HG02763 (cell line): ENCODE results near the gene GALC.

Experiments used
- ATAC-seq: cut with Tn5 transposase; IDR thresholded peaks from one replicate; pipeline ENCODE4 v1.9.1; 2021; ENCODE audit warnings: mild to moderate bottlenecking, moderate library complexity; ENCODE audit not compliant: unreplicated experiment

Gene GALC

DNA sequence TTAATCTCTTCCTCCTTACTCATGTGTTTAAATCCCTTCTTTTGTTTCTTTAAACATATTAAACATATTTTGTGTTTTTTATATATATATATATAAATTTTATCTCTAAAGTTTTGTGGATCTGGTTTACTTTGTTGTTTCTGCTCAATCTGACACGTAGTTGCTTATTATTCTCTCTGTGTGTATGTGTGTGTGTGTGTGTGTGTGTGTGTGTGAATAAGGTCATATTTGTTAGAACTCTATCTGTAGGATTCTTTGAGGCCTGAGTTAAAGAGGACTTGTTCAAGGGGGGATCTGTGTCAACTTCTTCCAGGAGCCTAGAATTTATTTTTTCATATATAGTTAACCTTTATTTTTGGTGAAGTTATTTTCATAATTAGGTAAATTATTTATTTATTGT, 14.6 kb upstream of the GALC start:
- no peak for ATAC-seq

DNA sequence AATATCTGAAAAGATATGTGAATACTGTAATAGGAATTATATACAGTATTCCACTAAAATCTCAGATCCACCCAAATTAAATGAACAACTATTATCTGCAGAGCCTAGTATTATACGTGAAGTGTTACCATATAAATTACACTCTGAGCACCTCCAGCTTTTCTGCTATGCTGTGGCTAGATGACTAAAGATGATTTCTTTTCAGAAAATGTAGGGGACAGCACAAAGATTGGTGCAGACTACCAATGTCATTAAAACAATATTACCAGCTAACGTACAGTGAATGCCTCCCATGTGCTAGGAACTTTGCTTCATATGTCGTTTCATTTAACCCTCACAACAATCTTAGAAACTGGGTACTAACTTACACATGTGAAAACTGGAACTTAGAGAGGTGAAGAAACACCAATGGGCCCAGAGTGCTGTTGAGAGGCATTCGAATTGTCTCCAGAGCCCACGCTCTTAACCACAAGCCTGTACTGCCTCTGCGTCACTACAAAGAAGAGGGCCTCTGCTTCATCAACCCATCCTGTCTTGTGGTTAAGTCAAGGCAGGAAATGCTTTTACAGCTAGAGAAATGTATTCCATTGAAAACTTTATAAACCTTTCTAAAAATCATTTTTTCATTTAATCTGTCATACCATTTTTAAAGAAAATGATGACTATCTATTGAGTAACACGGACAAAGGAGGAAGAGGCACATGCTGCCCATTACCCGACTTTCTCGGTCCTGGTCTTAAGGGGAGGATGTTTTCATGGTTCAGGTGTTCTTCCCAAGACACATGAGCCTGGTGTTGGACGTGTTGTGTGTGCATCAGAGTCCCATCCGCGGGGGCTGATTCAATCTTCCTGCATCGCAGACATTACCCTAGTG, 13.2 kb upstream of the GALC start:
- ATAC-seq = peak; percentile 95

DNA sequence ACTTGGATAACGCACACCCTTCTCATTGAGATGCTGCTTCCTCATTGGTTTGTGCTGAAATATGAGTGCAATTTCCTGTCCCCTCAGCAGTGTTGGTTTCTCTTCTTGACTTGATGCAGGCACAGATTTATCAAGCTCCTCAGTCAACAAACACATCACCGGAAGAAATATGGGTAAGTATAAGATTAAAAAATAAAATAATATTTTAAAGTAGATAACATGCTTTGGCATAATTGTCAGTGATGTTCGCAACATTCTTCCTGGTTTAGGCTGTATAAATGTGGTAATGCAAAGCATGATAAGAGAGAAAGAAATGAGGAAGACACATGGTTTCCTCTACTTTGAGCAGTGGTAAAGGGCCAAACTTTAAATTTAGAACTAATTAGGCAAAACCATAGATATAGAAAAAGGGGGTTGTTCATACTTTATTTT, 12.1 kb upstream of the GALC start, which contains the start of gene GPR65:
GPR65 (plus strand) TSS at position 86 of the 432 bp plus-strand sequence. CDS start 5,713 bp downstream, outside the sequence.
- peak; percentile 62 for ATAC-seq

DNA sequence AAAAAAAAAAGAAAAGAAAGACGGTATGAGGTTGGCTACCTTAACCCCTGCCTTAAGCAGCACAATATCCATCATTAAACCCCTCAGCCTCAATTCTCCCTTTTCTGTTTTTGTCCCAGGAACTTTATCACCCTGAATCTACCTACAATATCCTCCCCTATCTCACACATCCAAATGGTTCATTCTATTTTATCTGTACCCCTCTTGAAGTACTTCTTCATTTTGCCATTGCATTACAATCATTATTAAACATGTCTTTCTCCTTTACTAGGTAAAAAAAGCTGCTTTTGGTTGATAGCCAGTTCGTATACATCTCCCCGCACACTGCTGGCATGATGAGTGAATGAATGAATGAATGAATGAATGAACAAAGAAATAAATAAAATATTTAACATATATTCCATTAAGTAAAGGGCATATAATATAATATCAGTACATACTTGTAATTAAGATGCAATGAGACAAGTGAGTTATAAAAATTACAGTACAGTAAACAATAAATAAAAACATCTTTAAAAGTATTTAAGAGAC, 11.6 kb upstream of the GALC start:
- no peak for ATAC-seq

DNA sequence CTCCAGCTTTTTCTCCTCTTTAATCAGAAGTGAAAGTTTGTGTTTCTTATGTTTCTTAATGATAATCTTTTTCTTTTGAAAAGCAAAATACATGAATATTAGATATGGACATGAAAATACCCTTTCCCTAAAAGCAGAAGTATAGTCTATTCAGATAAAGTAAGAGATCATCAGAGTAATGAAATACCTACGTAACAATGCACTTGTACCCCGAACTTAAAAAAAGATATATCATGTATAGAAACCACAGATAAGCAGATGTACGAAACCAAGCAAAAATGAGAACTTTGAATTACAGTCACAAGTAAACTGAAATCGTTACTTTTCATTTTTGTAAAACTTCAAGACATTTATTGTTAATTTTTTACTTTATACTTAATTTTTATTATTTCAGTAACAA, 10.4 kb upstream of the GALC start:
- ATAC-seq = no peak

DNA sequence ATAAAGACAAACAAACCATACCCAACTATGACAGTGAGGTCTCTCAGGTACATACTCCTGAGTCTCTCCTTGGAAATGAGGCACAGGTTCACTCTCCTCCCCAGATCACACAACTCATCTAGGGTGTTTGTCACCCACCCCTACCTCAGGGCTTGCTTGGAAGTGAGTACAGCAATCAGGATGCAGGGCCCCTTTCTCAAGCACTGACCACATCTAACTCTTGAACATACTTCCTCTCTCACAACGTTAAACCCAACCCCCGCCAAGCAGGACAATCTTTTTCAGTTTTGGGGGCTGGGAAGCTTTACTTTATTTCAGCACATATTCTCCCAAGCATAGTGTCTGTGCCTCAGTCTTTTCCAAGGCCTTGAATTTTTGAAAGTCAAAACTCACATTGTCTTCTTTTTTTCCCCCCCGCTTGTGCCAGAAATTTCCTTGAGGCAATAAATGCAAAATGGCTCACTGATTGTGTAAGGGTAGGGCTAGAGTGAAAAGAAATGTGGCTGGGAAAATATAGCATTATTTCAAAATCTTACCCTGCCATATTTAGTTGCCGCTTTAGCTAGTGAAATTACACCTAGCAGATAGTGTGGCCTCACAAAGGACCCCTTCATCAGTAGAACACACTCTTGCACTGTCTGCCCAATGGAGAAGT, 9.6 kb upstream of the GALC start:
- no peak for ATAC-seq

DNA sequence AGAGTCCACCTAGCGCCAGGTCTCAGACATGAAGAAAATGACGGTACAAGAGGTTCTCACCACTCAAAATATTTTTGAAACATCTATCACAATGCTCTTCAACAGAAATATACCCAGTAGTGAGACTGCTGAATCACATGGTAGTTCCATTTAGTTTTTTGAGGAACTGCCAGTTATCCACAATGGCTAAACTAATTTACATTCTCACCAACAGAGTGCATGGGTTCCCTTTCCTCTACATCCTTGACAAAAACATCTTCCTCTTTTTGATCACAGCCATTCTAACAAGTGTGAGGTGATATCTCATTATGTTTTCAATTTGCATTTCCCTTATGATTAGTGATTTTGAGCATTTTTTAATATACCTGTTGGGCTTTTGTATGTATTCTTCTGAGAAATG, 6.3 kb upstream of the GALC start:
- ATAC-seq = no peak

DNA sequence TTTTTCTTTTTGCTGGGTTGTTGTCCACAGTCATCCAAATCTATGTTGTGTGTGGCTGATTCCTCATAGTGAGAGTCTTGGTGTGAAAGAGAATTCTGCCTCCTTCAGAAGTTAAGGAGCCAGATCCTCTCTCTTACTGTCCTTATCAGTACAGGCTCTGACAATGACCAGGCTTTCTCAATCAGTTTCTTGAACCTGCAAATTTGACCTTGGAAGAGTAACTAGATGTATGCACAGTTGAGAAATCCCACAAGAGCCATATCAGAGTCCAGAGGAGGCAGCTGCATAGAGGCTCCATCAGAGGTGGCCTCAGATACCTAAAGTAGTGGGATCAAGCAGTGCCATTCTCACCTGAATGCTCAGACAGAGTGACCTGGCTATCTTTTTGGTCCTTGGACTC, 5.5 kb upstream of the GALC start:
- no peak for ATAC-seq

DNA sequence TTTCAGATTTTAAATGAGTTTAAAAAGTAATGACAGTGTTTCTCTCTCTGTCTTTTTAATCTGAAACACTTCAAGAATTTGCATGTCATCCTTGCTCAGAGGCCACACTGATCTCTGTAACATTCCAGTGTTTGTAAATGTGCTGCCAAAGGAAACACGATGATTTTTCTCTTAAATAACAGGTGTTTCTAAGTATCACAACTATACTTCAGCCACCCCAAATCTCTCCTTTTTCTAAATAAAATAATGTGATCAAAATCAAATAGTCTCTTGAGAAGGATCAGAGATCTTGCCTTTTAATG, 3.3 kb upstream of the GALC start:
- ATAC-seq = no peak

DNA sequence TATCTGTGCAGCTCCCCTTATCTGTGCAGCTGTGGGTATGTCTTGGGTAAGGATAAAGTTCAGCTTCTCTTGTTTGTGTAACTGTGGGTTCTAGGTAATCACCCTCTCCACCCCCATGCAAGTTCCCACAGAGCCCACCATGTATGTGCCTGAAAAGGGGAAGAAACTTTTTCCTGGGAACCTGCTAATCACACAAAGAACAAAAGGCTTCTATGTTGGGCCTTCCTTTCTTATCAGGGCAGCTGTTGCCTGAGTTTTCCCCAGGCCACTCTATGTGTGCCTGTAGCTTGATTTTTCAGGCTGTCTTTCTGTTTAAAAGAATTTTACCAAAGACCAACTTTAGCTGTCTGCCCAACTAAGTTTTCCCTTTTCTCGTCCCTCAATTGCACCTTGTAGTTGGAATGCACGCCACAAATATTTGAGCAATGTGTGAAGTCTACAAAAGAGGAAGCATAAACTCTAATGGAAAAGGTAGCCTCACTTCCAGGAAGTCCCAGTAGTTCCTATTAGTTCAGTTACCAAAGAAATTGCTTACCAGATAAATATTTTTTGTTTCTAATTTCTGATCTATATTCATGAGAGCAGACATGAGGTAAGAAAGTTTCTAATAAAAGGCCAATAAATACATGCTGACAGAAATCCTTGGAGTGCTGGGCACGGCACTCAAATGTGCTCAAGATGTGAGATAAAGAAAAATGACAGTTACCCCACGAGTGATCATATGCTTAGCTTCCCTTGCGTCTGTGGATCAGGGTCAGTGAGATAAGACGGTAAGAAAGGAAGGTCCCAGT, 2.7 kb upstream of the GALC start:
- no peak for ATAC-seq

DNA sequence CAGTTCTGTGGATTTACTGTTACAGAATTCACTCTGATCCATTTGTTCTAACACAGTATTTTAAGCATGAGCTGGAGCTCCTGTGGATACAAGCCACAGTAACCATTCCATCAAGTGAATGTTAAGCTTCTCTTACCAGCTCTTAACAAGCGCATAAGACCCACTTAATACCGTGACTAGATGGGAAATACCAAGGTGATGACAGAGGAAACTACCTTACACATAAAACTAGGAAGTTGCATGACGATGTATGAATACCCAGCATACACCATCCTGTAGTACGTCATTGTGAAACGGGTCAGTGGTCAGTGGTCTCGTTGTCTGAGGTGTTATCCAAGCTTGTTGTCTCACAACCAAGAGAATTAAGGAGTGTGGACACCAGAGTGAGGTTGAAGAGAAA, 2.0 kb upstream of the GALC start:
- peak; percentile 28 for ATAC-seq

DNA sequence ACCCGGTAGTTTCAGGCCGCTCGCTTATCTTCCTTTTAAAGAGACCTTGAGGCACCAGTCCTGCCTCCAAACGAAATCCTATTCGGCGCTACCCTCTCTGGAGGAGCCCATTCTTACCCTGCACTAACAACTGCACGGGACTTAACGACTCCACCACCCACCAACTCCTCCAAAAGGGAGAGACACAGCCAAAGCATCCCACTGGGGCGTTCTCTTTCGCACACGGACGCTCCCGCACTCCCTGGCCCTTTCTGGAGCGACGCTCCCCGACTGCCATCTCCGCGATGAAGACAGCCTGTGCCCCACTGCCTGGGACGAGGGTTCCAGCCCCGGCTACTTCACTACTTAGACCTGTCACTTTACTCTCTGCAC, 650 bp downstream of the GALC start:
- peak; percentile 0 for ATAC-seq

DNA sequence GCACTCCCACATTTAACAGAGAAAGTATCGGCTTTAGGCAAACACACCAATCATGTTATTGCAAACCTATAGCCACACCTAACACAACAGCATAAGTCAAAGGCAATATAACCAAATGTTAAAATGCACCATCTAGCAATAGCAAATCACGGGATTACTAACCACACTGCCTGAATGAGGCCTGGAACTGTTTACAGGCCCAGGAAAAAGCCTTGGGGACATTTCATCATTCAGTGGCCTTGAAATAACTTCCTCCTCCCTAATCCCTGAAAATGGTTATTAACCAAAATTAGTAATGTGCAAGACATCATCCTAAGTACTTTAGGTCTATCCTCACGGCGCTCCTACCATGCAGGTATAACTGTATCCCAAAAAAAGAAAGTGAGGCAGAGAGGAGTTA, 2.3 kb downstream of the GALC start:
- no peak for ATAC-seq

DNA sequence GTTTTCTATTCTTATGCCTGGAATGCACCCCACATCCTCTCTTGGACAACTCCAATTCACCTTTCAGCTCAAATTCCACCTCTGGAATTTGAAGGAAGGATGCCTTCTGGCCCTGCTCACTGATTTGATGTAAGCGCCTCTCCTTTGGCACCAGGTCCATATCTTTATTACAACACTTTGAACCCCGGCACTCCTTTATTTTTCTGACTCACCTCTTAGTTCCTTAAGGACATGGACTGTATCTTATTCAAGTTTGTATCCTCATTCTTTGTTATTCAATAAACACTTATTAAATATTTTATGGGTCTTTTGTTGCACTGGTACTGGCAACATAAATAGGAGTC, 3.1 kb downstream of the GALC start:
- ATAC-seq = no peak

DNA sequence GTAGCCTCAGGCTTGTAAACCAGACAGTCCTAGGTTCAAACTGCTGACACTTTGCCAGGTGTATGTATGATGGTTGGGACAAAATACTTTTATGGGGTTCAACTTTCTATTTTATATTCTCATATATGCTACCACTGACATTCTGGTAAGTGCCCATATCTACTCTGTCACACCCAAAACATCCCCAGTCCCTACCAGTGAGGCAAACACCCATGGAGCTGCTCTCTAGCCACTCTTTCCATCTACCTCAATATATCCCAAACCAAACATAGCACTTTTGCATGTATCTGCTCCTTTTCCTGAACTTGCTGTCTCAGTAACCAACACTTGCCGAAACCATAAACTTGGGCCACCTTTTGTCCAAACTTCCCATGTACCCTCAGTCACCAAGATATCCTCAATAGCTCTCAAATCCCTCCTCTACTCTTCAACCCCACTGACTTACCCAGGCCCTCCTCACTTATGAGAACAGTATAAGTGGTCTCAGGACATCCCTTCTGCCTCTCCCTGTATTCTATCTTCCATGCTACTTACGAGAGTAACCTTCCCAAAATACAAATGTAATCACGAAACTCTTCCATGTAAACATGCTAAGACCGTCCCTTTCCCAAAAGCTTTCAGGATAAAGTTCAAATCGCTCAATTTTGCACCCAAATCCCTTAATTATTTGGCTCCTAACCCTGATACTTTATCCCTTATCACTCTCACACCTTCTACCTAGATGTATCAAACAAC, 3.6 kb downstream of the GALC start:
- ATAC-seq = no peak

DNA sequence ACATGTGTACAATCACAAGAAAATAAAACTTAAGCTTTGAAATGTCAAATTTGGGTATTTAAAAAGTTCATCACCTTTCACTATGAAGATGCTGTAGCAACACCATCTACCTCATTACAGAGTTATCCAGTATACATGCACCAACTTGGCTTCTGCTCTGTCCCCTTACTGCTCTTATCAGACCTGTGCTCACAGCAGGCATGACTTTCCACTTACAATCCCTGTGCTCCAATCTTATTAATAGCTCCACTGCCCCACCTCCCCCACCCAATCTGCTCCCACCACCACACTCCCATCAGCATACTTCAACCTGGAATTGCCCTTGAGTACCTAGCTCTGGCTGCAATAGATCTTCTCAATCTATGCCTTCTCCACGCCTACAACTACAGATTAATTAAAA, 13.3 kb downstream of the GALC start:
- ATAC-seq = no peak

DNA sequence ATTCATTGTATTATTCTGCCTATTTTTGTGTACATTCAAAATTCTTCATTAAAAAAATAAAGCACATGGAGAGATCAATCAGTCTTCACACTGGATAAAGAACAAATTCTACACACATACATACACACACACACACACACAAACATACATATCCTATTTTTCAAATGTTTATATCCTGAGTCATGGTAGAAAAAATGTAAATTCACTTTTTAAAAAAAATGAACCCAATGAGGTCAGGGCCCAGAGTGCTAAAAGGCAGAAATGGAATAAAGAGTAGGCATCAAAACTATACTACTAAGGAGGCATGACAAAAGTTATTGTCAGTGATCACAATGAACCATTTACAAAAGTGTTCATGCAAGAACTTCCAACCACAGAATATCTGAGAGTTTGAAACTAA, 17.3 kb downstream of the GALC start:
- ATAC-seq = no peak

DNA sequence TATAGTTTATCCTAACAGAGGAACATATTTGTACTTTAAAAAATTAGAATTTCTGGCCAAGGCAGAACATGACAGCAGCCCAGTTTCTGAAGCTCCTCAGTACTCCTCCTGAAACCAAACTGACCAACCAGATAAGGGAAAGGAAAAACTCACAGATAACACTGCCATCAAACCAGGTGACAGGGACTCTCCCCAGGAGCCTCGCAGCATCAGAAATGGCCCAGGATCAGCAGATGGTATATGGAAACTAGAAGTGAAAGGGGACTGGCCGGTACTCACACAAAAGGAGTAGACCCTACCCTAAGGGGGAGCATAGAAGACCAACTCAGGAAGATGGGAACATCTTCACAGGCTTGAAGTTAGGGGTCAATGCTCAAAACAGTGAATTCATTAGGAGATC, 22.0 kb downstream of the GALC start:
- ATAC-seq = peak; percentile 95

DNA sequence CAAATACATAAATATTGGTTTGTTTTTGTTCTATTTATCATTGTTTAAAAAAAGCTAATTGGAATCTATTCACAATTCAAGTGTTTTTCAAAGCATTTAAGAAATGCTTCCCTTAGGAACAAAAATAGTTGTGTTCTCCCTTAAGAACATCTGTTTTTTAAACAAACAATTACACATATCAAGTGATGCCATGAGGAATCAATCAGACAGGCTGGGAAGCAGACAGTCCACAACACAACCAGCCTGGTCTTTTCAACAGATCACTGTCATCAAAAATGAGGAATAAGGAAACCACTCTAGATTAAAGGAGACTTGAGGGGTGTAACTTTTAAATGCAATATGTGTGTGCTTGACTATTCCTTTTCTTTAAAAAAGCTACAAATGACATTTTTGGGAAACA, 25.5 kb downstream of the GALC start:
- ATAC-seq = no peak

DNA sequence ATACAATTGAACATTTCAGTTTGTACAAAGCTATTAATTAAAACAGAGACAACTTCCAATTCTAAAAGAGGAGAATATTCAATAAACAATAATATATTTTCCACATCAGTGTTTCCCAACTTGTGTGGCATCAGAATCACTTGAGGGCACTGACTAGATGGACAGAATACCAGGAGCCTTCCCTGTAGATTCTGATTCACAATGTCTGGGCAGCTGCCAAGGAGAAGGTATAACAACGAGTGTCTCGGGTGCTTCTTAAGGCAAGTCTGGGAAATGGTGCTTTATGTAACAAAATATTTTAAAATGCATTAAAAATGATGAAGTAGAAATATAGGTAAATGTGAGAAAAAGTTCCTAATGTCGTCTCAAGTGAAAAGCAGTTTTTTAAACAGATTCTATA, 26.2 kb downstream of the GALC start:
- ATAC-seq = no peak

DNA sequence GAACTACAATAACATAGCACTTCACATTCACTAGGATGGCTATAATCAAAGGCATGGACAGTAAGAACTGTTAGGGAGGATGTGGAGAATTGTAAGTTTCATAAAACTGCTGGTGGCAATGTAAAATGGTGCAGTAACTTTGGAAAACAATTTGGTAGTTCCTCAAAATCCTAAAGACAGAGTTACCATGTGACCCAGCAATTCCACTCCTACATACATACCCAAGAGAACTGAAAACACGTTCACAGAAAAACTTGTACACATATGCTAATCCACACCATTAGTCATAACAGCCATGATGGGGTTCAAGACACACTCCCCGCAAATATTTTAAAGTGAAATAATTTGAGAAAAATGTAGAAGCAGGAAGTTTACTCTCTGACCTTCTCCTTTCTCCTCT, 31.7 kb downstream of the GALC start:
- no peak for ATAC-seq
